B cell (primary cell): ENCODE data around the gene COL4A1.

ENCODE experiments used
- CTCF ChIP-seq: fragments of 200-600 bp; IDR thresholded peaks from one replicate; pipeline ENCODE4 v1.8.0; 2022; ENCODE audit warnings: antibody characterized with exemption, mild to moderate bottlenecking
- EZH2 ChIP-seq: IDR thresholded peaks from 2 replicates; pipeline ENCODE4 v1.6.1; 2012; ENCODE audit warnings: borderline replicate concordance, low read depth, mild to moderate bottlenecking, moderate library complexity, low read length; ENCODE audit not compliant: insufficient read depth, poor library complexity, severe bottlenecking

GRCh38 chr13:110242615-110243014 is 64.3 kb downstream of the COL4A1 start:
- TF ChIP-seq CTCF, result no peak
- TF ChIP-seq EZH2, result no peak
